Hepatocyte (in vitro differentiated cells): ENCODE data around the gene PNKP. TPM values are rescaled to one million over a fixed set of nuclear protein-coding genes. Genes with fewer than 3 reads are reported as not detected.

ENCODE experiments used
- DNase-seq: peaks from one replicate; pipeline ENCODE4 v3.0.0-alpha.2; 2016; ENCODE audit warnings: low spot score
- H2AFZ ChIP-seq: fragments of 200-600 bp; sonication (generic); 2 replicates; pipeline ENCODE4 v1.6.0; 2016; ENCODE audit warnings: antibody characterized with exemption, mild to moderate bottlenecking
- H3K27ac ChIP-seq: fragments of 200-600 bp; sonication (generic); 2 replicates; pipeline ENCODE4 v1.5.1; 2016; ENCODE audit warnings: mild to moderate bottlenecking
- H3K27me3 ChIP-seq: fragments of 200-600 bp; sonication (generic); 2 replicates; pipeline ENCODE4 v1.6.1; 2016
- H3K36me3 ChIP-seq: fragments of 200-600 bp; sonication (generic); replicated peaks from 2 replicates; pipeline ENCODE4 v1.5.1; 2016; ENCODE audit warnings: low read depth; ENCODE audit not compliant: insufficient read depth
- H3K4me1 ChIP-seq: fragments of 200-600 bp; sonication (generic); 2 replicates; pipeline ENCODE4 v1.5.1; 2016; ENCODE audit warnings: mild to moderate bottlenecking, moderate library complexity; ENCODE audit not compliant: insufficient read depth
- H3K4me2 ChIP-seq: fragments of 200-600 bp; sonication (generic); 2 replicates; pipeline ENCODE4 v1.6.0; 2016
- H3K4me3 ChIP-seq: fragments of 200-600 bp; sonication (generic); 2 replicates; pipeline ENCODE4 v1.5.1; 2016; ENCODE audit warnings: mild to moderate bottlenecking
- H3K79me2 ChIP-seq: fragments of 200-600 bp; sonication (generic); 2 replicates; pipeline ENCODE4 v1.6.0; 2017; ENCODE audit warnings: mild to moderate bottlenecking
- H3K9me2 ChIP-seq: fragments of 200-600 bp; sonication (generic); replicated peaks from 2 replicates; pipeline ENCODE4 v1.6.0; 2017; ENCODE audit warnings: mild to moderate bottlenecking; ENCODE audit not compliant: insufficient read depth
- H3K9me3 ChIP-seq: fragments of 200-600 bp; sonication (generic); 2 replicates; pipeline ENCODE4 v1.5.1; 2016; ENCODE audit warnings: low read depth, mild to moderate bottlenecking
- H4K20me1 ChIP-seq: fragments of 200-600 bp; sonication (generic); 2 replicates; pipeline ENCODE4 v1.6.0; 2016; ENCODE audit warnings: mild to moderate bottlenecking; ENCODE audit not compliant: insufficient read depth, poor library complexity, severe bottlenecking
- EZH2 ChIP-seq: fragments of 200-600 bp; sonication (generic); IDR thresholded peaks from 2 replicates; pipeline ENCODE4 v1.6.1; 2016; ENCODE audit warnings: antibody characterized with exemption, mild to moderate bottlenecking, borderline replicate concordance
- EZH2phosphoT487 ChIP-seq: fragments of 200-600 bp; sonication (generic); IDR thresholded peaks from one replicate; pipeline ENCODE4 v1.6.1; 2018; ENCODE audit warnings: antibody characterized with exemption, mild to moderate bottlenecking, low read depth, moderate library complexity; ENCODE audit not compliant: unreplicated experiment, severe bottlenecking
- WGBS: methylation state at CpG from one replicate; pipeline ENCODE4 v1.1.6; 2016; ENCODE audit warnings: low lambda C conversion rate; ENCODE audit errors: missing lambda C conversion rate; 5-methylcytosine and 5-hydroxymethylcytosine counted together
- polyA plus RNA-seq: library from polyadenylated mRNA; unstranded; fragments of >200 nt; fragmentation: Nextera tagmentation; extraction: Ambion mirVana; gene quantifications from 2 replicates; pipeline ENCODE4 v1.2.1, GENCODE V29; 2016
- total RNA-seq: library from RNA; depleted of rRNA; stranded (reverse); fragments of >200 nt; gene quantifications from 2 replicates; pipeline ENCODE4 v1.2.3, GENCODE V29; 2014
- TF ChIP-seq, protein P1 (sequence below): fragments of 200-600 bp; sonication (generic); IDR thresholded peaks from 2 replicates; pipeline ENCODE4 v1.5.1; 2016; ENCODE audit warnings: antibody characterized with exemption, mild to moderate bottlenecking; ENCODE audit not compliant: poor library complexity

PNKP gene
- total and polyA plus RNA-seq, 2 experiments from 2014 or later: 27.0 to 68.6 TPM

DNA sequence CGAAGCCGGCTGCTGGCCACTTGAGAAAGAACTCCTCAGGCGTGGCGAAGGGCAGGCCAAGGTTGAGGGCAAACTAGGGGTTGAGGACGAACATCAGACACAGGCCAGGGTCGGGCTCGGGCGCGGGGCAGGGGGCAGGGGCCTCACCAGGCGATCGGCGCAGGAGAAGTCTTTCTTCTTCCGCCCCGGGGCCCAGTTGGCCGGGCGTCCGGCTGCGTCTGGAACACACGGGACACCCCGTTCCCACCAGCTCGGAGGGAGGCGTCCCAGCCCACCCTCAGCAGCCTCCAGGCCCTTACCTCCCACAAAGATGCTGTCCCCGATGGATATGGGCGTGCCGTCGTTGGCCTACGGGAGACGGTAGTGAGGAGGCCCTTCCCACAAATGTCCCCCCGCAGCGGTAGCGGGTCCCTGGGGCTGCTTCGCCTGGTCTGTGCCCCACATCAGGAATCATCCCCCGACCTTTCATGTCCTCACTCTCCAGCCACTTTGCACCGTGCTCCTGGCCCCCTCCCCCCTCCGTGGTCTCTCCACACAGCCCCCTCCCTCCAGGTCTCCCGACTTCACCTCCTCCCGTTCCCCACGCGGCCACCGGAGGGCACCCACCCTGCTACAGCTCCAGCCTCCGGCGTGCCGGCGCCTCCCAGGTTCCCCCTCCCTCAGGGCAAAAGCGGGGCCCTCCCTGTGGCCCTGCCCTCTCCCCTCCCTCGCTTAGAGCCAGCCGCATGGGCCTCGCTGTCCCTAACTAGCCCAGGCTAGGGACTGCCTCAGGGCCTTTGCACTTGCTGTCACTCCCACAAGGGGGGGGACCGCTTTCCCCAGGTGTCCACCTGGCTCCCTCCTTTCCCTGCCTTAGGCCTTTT lies 4.8 kb downstream of the PNKP start:
- 87% methylated on average over 29 of the region's 49 CpGs for WGBS

DNA sequence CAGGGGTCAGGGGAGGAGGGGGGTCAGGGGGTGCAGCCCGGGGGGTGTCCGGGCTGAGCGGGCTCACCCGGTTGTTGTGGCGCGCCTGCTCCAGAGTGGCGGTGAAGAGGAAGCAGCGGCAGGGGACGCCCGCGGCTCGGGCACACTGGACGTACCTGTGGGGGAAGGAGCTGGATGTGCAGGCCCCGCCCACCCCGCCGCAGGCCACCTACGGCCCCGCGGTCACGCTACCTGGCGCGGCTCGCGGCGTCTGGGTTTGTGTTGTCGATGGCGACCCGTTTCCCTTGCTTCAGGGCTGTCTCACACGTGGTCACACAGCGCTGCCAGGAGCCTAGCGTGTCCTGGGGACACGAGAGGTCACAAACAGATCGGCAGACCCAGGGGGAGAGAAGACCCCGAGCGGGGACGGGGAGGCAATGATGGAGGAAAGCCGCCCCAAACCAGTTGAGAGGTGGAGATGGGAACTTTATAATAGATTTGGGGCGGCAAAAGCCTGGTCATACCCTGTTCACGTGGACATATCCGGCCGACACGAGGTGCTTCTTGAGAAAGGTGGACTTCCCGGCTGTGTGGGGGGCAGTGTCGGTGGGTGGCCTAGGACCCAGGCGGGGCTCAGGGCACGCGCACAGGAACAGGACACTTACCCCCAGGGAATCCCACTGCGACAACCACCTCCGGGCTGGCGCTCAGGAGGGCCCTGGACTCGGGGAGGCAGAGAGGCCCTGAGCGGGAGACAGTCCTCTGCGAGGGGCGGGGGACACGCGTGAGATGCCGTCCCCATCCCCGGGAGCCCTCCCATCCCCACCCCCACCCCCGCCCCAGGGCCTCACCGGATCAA lies 5.6 kb downstream of the PNKP start:
- no peak overlapping the region for H3K4me2 ChIP-seq
- peaks cover 21% of the 10 kb centered on the region for H4K20me1 ChIP-seq
- no peaks in the 10 kb centered on the region for H3K9me3 ChIP-seq
- 92% methylated on average over 38 of the region's 60 CpGs for WGBS
- H3K27me3 ChIP-seq: no peaks in the 10 kb centered on the region
- H3K79me2 ChIP-seq: peaks cover 28% of the 10 kb centered on the region
- TF ChIP-seq, protein P1, sequence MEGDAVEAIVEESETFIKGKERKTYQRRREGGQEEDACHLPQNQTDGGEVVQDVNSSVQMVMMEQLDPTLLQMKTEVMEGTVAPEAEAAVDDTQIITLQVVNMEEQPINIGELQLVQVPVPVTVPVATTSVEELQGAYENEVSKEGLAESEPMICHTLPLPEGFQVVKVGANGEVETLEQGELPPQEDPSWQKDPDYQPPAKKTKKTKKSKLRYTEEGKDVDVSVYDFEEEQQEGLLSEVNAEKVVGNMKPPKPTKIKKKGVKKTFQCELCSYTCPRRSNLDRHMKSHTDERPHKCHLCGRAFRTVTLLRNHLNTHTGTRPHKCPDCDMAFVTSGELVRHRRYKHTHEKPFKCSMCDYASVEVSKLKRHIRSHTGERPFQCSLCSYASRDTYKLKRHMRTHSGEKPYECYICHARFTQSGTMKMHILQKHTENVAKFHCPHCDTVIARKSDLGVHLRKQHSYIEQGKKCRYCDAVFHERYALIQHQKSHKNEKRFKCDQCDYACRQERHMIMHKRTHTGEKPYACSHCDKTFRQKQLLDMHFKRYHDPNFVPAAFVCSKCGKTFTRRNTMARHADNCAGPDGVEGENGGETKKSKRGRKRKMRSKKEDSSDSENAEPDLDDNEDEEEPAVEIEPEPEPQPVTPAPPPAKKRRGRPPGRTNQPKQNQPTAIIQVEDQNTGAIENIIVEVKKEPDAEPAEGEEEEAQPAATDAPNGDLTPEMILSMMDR: no peak
- TF ChIP-seq EZH2phosphoT487 (no peak), EZH2 (no peak)
- no peak overlapping the region for H3K4me3 ChIP-seq
- no peaks in the 10 kb centered on the region for H3K9me2 ChIP-seq
- peaks cover 13% of the 10 kb centered on the region for H3K4me1 ChIP-seq
- H2AFZ ChIP-seq: no peak overlapping the region
- H3K36me3 ChIP-seq: no peaks in the 10 kb centered on the region
- H3K27ac ChIP-seq: peak overlapping the region; percentile 58
- DNase-seq: no peak

More for the DNA sequence above, 4.8 kb downstream of the PNKP start:
- H3K4me2 ChIP-seq: no peak overlapping the region
- DNase-seq: no peak
- H3K9me2 ChIP-seq: no peaks in the 10 kb centered on the region
- no peaks in the 10 kb centered on the region for H3K27me3 ChIP-seq
- H3K36me3 ChIP-seq: no peaks in the 10 kb centered on the region
- TF ChIP-seq EZH2 (no peak), EZH2phosphoT487 (no peak)
- TF ChIP-seq, protein P1: peak; percentile 20
- peaks cover 28% of the 10 kb centered on the region for H3K79me2 ChIP-seq
- peaks cover 13% of the 10 kb centered on the region for H3K4me1 ChIP-seq
- no peaks in the 10 kb centered on the region for H3K9me3 ChIP-seq
- peaks cover 13% of the 10 kb centered on the region for H4K20me1 ChIP-seq
- no peak overlapping the region for H2AFZ ChIP-seq
- H3K4me3 ChIP-seq: no peak overlapping the region
- no peak overlapping the region for H3K27ac ChIP-seq

DNA sequence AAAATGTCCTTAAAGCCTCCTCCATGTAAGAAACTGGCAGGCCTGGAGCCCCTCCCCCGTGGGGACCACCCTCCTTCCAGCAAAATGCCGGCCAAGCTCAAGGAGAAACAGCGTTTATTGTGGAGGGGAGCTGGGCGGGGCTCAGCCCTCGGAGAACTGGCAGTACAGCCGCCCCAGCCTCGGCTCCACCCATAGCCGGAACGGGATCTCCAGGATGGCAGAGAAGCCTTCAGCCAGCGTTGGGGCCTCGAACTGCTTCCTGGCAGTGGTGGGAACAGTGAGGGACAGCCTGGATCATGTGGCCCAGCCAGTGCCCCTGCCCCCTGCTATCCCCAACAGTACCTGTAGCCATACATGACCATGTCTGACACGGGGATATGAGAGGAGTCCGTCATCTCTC lies 6.3 kb downstream of the PNKP start:
- H3K4me1 ChIP-seq: peaks cover 6% of the 10 kb centered on the region
- no peak overlapping the region for H2AFZ ChIP-seq
- H3K79me2 ChIP-seq: peaks cover 24% of the 10 kb centered on the region
- no peak for TF ChIP-seq EZH2
- no peaks in the 10 kb centered on the region for H3K36me3 ChIP-seq
- no peaks in the 10 kb centered on the region for H3K9me2 ChIP-seq
- no peaks in the 10 kb centered on the region for H3K9me3 ChIP-seq
- no peak overlapping the region for H3K4me3 ChIP-seq
- peak; percentile 71 for DNase-seq
- H3K27ac ChIP-seq: peak overlapping the region; percentile 58
- peaks cover 28% of the 10 kb centered on the region for H4K20me1 ChIP-seq
- no peak overlapping the region for H3K4me2 ChIP-seq
- no peaks in the 10 kb centered on the region for H3K27me3 ChIP-seq
- WGBS: 47% methylated on average over 11 of the region's 13 CpGs
